ENCODE results near the gene KATNB1. TPM values are rescaled to one million over a fixed set of nuclear protein-coding genes. Genes with fewer than 3 reads are reported as not detected.

Gene KATNB1
- total RNA-seq, 1 experiment from 2014 or later, result 30.6 TPM

GRCh38 chr16:57759541-57760356 lies 24.2 kb downstream of the KATNB1 start:
- Mint-ChIP-seq H3K4me3 (ENCODE audit: unreplicated experiment) (no peak overlapping the region), H3K27ac (ENCODE audit: low read depth, unreplicated experiment) (no peak overlapping the region), H3K4me1 (ENCODE audit: insufficient read depth, unreplicated experiment) (peaks cover 9% of the 10 kb centered on the region), H3K9me3 (ENCODE audit: unreplicated experiment) (no peaks in the 10 kb centered on the region), H3K27me3 (ENCODE audit: insufficient read depth, unreplicated experiment) (no peaks in the 10 kb centered on the region), H3K36me3 (ENCODE audit: insufficient read depth, unreplicated experiment) (peaks cover 20% of the 10 kb centered on the region)
- DNase-seq (ENCODE audit: unreplicated experiment), result no peak
- intact Hi-C loops (cut with micrococcal nuclease), result loop anchor here (5.0 kb wide), 1 partner anchor 43 kb away; the partner anchor contains the start of gene KIFC3
- BruUV-seq (replicated peaks), result no TSS peak
- ChIA-PET POLR2A (no interaction called here), CTCF (interaction anchor here (0.6 to 7.9 kb wide), 4 partner anchors 53 to 175 kb away, joined by 3 to 109 read pairs (median 3); no protein-coding TSS in a partner anchor)
- no peak for TF ChIP-seq CTCF (IDR thresholded peaks at IDR 0.05; ENCODE audit: unreplicated experiment)

DNA sequence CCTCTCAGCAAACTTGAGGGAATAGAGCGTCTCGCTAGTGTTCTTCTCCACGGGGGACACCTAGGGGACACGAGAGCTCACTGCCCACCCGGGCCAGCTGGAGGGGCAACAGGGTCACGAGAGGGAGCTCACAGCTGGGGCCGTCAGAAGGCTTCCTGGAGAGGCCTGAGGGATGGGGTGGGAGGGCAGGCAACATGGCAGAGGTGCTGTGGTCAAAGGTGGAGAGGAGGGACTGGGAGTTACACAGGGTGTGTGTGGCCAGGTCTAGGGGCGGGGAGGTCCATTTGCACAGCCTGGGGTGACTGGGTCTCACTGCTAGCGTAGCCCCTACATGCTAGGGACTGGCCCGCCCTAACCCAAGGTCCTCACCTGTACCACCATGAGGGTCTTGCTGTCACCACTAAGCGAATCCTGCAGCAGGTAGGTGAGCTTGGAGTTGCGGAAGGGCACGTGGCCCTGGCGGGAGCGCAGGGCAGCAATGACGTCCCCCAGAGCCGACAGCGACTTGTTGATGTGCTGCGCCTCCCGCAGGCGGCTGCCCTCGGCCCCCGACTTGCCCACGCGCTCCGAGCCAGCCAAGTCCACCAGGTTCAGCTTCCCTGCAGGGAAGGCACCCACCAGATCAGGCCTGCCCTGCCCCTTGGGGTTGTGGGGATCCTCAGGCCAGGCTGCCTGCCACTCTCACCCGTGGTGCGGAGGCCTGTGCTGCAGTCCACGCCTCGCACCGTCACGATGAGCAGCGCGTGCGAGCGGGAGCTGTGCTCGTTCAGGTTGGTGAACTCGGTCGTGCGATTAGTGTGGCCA lies 25.0 kb downstream of the KATNB1 start:
- H3K27ac Mint-ChIP-seq (ENCODE audit: low read depth, unreplicated experiment), result no peak overlapping the region
- BruUV-seq (replicated peaks), result no TSS peak

DNA sequence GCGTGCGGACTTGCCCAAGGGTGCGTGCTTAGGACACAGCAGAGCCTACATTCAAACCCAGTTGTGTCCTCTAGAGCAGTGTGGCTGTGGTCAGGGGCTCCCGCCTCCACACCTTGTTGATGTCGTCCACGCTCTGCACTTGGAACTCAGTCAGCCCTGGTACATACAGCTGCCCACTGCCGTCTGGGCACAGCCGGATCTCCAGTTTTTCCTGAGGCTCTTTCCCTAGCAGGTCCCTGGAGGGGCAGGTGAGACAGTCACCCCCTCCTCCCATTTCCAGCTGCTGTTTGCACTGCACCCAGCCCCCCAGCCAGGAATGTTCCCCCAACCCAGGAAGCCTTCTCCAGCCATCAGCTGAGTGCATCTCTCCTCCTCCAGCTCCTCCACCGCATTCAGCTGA lies 25.7 kb downstream of the KATNB1 start:
- no peak for TF ChIP-seq CTCF (IDR thresholded peaks at IDR 0.05; ENCODE audit: unreplicated experiment)
- CTCF ChIA-PET, result interaction anchor here (0.6 to 1.0 kb wide), 2 partner anchors 186 to 850 kb away, joined by 3 to 4 read pairs; no protein-coding TSS in a partner anchor
- BruUV-seq (replicated peaks), result no TSS peak
- POLR2A ChIA-PET, result interaction anchor here (0.6 to 0.7 kb wide), 2 partner anchors 28 to 274 kb away, joined by 3 read pairs; no protein-coding TSS in a partner anchor
- H3K27me3 Mint-ChIP-seq (ENCODE audit: insufficient read depth, unreplicated experiment), result no peaks in the 10 kb centered on the region
- H3K4me1 Mint-ChIP-seq (ENCODE audit: insufficient read depth, unreplicated experiment), result peaks cover 10% of the 10 kb centered on the region
- no peak for DNase-seq (ENCODE audit: unreplicated experiment)
- H3K9me3 Mint-ChIP-seq (ENCODE audit: unreplicated experiment), result no peaks in the 10 kb centered on the region
- H3K27ac Mint-ChIP-seq (ENCODE audit: low read depth, unreplicated experiment), result no peak overlapping the region
- H3K36me3 Mint-ChIP-seq (ENCODE audit: insufficient read depth, unreplicated experiment), result peaks cover 19% of the 10 kb centered on the region
- intact Hi-C loops (cut with micrococcal nuclease), result no loop called here
- H3K4me3 Mint-ChIP-seq (ENCODE audit: unreplicated experiment), result no peak overlapping the region

More for the DNA sequence above, 25.0 kb downstream of the KATNB1 start:
- ChIA-PET CTCF (interaction anchor here (0.6 to 7.9 kb wide), 2 partner anchors 87 to 102 kb away, joined by 3 to 109 read pairs; no protein-coding TSS in a partner anchor), POLR2A (interaction anchor here (0.7 kb wide), 1 partner anchor 29 kb away, joined by 3 read pairs; no protein-coding TSS in a partner anchor)
- intact Hi-C loops (cut with micrococcal nuclease), result no loop called here
- no peak for TF ChIP-seq CTCF (IDR thresholded peaks at IDR 0.05; ENCODE audit: unreplicated experiment)
- H3K4me1 Mint-ChIP-seq (ENCODE audit: insufficient read depth, unreplicated experiment), result peaks cover 10% of the 10 kb centered on the region
- no peaks in the 10 kb centered on the region for H3K9me3 Mint-ChIP-seq (ENCODE audit: unreplicated experiment)
- no peak for DNase-seq (ENCODE audit: unreplicated experiment)
- peaks cover 23% of the 10 kb centered on the region for H3K36me3 Mint-ChIP-seq (ENCODE audit: insufficient read depth, unreplicated experiment)
- no peak overlapping the region for H3K4me3 Mint-ChIP-seq (ENCODE audit: unreplicated experiment)
- H3K27me3 Mint-ChIP-seq (ENCODE audit: insufficient read depth, unreplicated experiment), result no peaks in the 10 kb centered on the region

DNA sequence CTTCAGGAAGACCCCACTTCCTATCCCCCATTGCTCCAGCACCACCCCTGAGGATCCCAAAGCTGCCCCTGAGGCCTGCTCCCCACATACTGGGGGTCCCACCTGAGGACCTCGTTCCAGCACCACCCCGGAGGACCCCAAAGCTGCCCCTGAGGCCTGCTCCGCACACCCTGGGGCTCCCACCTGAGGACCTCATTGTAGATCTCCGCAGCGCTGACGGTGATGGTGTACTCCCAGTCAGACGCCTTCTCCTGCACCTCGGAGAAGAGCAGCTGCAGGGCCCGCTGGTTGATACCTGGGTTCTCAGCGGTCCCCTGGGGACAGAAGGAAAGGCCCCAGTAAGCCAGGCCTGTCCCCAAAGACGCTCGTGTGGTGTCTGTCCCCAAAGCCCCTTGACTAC lies 26.4 kb downstream of the KATNB1 start:
- ChIA-PET CTCF (interaction anchor here (0.6 to 1.0 kb wide), 3 partner anchors 90 to 851 kb away, joined by 3 to 4 read pairs (median 3); no protein-coding TSS in a partner anchor), POLR2A (interaction anchor here (0.6 kb wide), 2 partner anchors 26 to 275 kb away, joined by 3 read pairs; partner anchors contain the start of gene KATNB1)
- intact Hi-C loops (cut with micrococcal nuclease), result no loop called here
- H3K27me3 Mint-ChIP-seq (ENCODE audit: insufficient read depth, unreplicated experiment), result no peaks in the 10 kb centered on the region
- peaks cover 18% of the 10 kb centered on the region for H3K36me3 Mint-ChIP-seq (ENCODE audit: insufficient read depth, unreplicated experiment)
- BruUV-seq (replicated peaks), result no TSS peak
- TF ChIP-seq CTCF (IDR thresholded peaks at IDR 0.05; ENCODE audit: unreplicated experiment), result no peak
- peaks cover 10% of the 10 kb centered on the region for H3K4me1 Mint-ChIP-seq (ENCODE audit: insufficient read depth, unreplicated experiment)
- H3K27ac Mint-ChIP-seq (ENCODE audit: low read depth, unreplicated experiment), result no peak overlapping the region
- H3K4me3 Mint-ChIP-seq (ENCODE audit: unreplicated experiment), result no peak overlapping the region
- H3K9me3 Mint-ChIP-seq (ENCODE audit: unreplicated experiment), result no peaks in the 10 kb centered on the region
- DNase-seq (ENCODE audit: unreplicated experiment), result no peak

Measured in MCF 10A (cell line).